Activated T-cell treated with anti-CD3 and anti-CD28 coated beads for 24 hours (primary cell): ENCODE results near the gene HERC2.
A peak's percentile ranks its signal among the peaks of the same experiment; 100 is the strongest.

Source experiments
- DNase-seq: peaks from one replicate; pipeline ENCODE4 v3.0.0-alpha.2; 2020; ENCODE audit warnings: low read depth

HERC2 gene

GRCh38 chr15:28094732-28095521, 227.1 kb downstream of the HERC2 start:
- DNase-seq, result no peak

GRCh38 chr15:28093752-28094535, 228.0 kb downstream of the HERC2 start:
- DNase-seq, result no peak

- DNase-seq, result no peak
These were observed 230.7 kb downstream of the HERC2 start for GRCh38 chr15:28091313-28091712.

GRCh38 chr15:28086175-28086703, 235.7 kb downstream of the HERC2 start:
- peak; percentile 47 for DNase-seq

GRCh38 chr15:28085489-28086174, 236.3 kb downstream of the HERC2 start:
- no peak for DNase-seq

GRCh38 chr15:28084547-28084946, 237.4 kb downstream of the HERC2 start:
- DNase-seq, result no peak

GRCh38 chr15:28082891-28083684, 238.9 kb downstream of the HERC2 start:
- no peak for DNase-seq

- no peak for DNase-seq
These were observed 240.4 kb downstream of the HERC2 start for GRCh38 chr15:28081594-28081993.

- DNase-seq, result no peak
These were observed 241.6 kb downstream of the HERC2 start for GRCh38 chr15:28080386-28080785.

GRCh38 chr15:28079313-28079969, 242.5 kb downstream of the HERC2 start:
- DNase-seq, result no peak

- no peak for DNase-seq
These were observed 243.7 kb downstream of the HERC2 start for GRCh38 chr15:28078191-28078719.

- DNase-seq, result no peak
These were observed 246.4 kb downstream of the HERC2 start for GRCh38 chr15:28075573-28075972.

GRCh38 chr15:28068930-28069329, 253.0 kb downstream of the HERC2 start:
- DNase-seq, result no peak

GRCh38 chr15:28066231-28066630, 255.7 kb downstream of the HERC2 start:
- no peak for DNase-seq
